Esophagus (tissue), 2 donors: Measurements from ENCODE around the gene AVL9. TPM values are rescaled to one million over a fixed set of nuclear protein-coding genes. Genes with fewer than 3 reads are reported as not detected.

Source experiments
- H3K27ac ChIP-seq, 2 donors: one replicate each; pipeline ENCODE4 v1.5.1; 2013; ENCODE audit warnings: low read depth in 2 of 2, mild to moderate bottlenecking in 2 of 2, inconsistent platforms in 1 of 2, low read length in 1 of 2, moderate library complexity in 1 of 2
- H3K27me3 ChIP-seq, 2 donors: one replicate each; pipeline ENCODE4 v1.6.1; 2013; ENCODE audit warnings: low read length in 2 of 2, control low read depth in 1 of 2, mild to moderate bottlenecking in 1 of 2; ENCODE audit not compliant: insufficient read depth in 2 of 2, control insufficient read depth in 1 of 2
- H3K36me3 ChIP-seq, 2 donors: one replicate each; pipeline ENCODE4 v1.6.1; 2013; ENCODE audit warnings: low read length in 1 of 2; ENCODE audit not compliant: control insufficient read depth in 2 of 2, insufficient read depth in 2 of 2
- H3K4me1 ChIP-seq, 2 donors: one replicate each; pipeline ENCODE4 v1.6.1; 2013; ENCODE audit warnings: low read length in 1 of 2; ENCODE audit not compliant: control insufficient read depth in 2 of 2, insufficient read depth in 2 of 2
- H3K4me3 ChIP-seq, 2 donors: one replicate each; pipeline ENCODE4 v1.5.1; 2013; ENCODE audit warnings: low read length in 2 of 2, mild to moderate bottlenecking in 2 of 2, low read depth in 1 of 2, moderate library complexity in 1 of 2
- H3K9me3 ChIP-seq, 2 donors: one replicate each; pipeline ENCODE4 v1.6.1; 2013; ENCODE audit warnings: mild to moderate bottlenecking in 2 of 2, low read depth in 1 of 2, low read length in 1 of 2, moderate library complexity in 1 of 2; ENCODE audit not compliant: control insufficient read depth in 2 of 2, insufficient read depth in 1 of 2
- WGBS, 2 donors: extraction: QIAGEN DNeasy Blood & Tissue Kit; methylation state at CpG; one replicate each; pipeline ENCODE4 v1.1.7; 2013; 5-methylcytosine and 5-hydroxymethylcytosine counted together
- polyA plus RNA-seq, 2 donors: library from polyadenylated mRNA; stranded (reverse); fragments of 200-250 nt; gene quantifications; one replicate each; pipeline ENCODE4 v1.2.3, GENCODE V29; 2013
- donor health status: healthy with polysubstance abuse.
- donor health status: Bipolar disorder and iron deficiency.

The AVL9 gene
- polyA plus RNA-seq, 2 donors = 8.8 to 9.2 TPM

GRCh38 chr7:32507414-32507813 is 12.1 kb downstream of the AVL9 start:
- Histone ChIP-seq H3K27me3 (no peaks in the 10 kb centered on the region), H3K4me1 (no peaks in the 10 kb centered on the region), H3K36me3 (no peaks in the 10 kb centered on the region), H3K27ac (no peak overlapping the region), H3K4me3 (no peak overlapping the region), H3K9me3 (no peaks in the 10 kb centered on the region)
- WGBS, 2 donors = 93% methylated on average over 6 of the region's 6 CpGs

- Histone ChIP-seq H3K36me3 (no peaks in the 10 kb centered on the region), H3K4me3 (no peak overlapping the region), H3K9me3 (no peaks in the 10 kb centered on the region), H3K27me3 (no peaks in the 10 kb centered on the region), H3K27ac (no peak overlapping the region), H3K4me1 (no peaks in the 10 kb centered on the region)
- 81 to 88% methylated on average over 4 of the region's 4 CpGs for WGBS, 2 donors
Observed at GRCh38 chr7:32511791-32512190, 16.5 kb downstream of the AVL9 start.

GRCh38 chr7:32513210-32513609 is 17.9 kb downstream of the AVL9 start:
- Histone ChIP-seq H3K9me3 (no peaks in the 10 kb centered on the region), H3K36me3 (no peaks in the 10 kb centered on the region), H3K4me3 (no peak overlapping the region), H3K4me1 (no peaks in the 10 kb centered on the region), H3K27ac (no peak overlapping the region), H3K27me3 (no peaks in the 10 kb centered on the region)
- 99 to 100% methylated on average over 1 of the region's 1 CpG for WGBS, 2 donors

DNA sequence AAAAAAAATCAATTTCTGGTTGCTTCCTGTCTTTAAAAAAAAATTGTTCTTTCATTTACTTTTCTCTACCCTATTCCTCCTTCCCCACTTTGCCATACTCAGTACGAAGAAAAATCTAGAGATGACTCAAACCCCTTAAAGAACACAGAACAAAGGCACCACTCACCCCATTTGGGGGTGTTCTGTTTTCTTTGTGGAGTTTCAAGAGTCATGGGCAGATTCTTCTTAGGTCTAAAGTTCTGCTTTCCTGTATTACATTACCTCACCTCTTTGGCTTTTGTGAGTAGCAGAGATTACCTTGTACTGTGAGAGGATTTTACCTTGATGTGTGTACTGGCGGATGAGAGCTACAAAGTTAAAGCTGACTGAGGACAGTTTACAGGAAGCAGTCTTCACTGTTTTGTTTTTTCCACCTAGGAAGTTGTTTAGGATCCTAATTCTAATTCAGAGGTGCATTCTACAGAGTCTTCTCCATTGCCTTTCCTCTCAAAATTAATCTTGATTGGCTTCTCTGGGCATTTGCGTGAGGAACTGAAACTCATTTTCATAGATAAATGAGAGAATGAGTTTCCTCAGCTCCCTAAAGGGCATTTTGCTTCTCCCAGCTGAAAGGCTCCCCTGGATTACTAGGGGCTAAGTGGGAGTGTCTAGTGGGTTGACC is 20.7 kb downstream of the AVL9 start:
- no peaks in the 10 kb centered on the region for H3K27me3 ChIP-seq
- peaks cover 0 to 2% of the 10 kb centered on the region in 2 donors for H3K9me3 ChIP-seq
- WGBS, 2 donors = 76 to 83% methylated on average over 3 of the region's 3 CpGs
- H3K27ac ChIP-seq = no peak overlapping the region
- H3K36me3 ChIP-seq = no peaks in the 10 kb centered on the region
- H3K4me1 ChIP-seq = no peaks in the 10 kb centered on the region
- H3K4me3 ChIP-seq = no peak overlapping the region

DNA sequence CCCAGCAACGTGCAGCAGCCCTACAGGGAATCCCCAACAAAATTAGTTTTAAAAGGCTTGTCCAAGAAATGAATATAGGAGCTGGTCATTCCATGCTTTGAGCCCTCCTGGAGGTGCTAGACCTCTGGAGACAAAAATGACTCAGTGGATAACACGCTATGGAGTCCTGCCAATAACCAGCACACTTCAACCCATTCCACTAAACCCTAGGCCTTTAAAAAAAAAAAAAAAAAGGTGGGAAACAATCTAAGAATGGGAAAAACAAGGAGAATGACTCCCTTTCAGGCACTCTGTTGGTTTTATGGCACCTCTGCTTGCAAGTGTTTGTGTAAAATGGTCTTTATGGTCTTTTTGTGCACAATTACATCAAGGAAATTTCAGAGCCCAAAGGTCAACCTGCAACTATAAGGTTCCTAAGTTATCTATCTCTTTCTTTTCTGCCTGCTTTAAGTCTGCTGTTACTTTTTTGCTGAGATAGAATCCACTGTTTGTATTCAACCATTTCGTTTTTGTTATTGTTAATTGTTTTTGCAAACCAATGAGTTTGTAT is 21.3 kb downstream of the AVL9 start:
- Histone ChIP-seq H3K4me1 (no peaks in the 10 kb centered on the region), H3K27me3 (no peaks in the 10 kb centered on the region), H3K4me3 (no peak overlapping the region), H3K9me3 (peaks cover 0 to 2% of the 10 kb centered on the region in 2 donors), H3K36me3 (no peaks in the 10 kb centered on the region), H3K27ac (no peak overlapping the region)
- 78 to 80% methylated on average over 3 of the region's 3 CpGs for WGBS, 2 donors

DNA sequence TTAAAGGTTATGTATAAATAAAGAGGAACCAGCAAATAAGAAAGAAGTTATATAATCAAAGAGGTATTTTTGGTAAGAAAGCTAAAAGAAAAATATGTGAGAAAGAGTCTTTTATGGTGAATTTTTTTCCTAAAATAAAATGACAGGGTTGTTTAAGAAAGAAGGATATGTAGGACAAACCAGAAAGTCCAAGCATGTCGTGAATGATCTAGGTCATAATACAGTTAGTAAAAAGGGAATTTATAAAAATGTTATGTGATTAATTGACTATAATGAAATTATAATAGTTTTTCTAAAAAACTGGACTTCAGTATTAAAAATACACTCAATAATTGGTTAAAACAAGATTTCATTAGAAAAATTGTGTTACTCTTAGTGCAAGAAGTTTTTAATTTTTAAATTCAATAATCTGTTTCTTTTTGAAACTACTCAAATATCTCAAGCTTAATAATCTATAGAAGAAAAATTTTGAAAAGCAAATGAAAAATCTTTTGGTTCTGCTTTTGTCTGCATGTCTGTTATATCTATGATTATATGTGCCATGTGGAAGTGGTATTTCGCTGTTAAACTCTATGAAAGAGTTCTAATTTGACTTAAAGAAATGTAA is 23.3 kb downstream of the AVL9 start:
- Histone ChIP-seq H3K27me3 (no peaks in the 10 kb centered on the region), H3K9me3 (peaks cover 0 to 2% of the 10 kb centered on the region in 2 donors), H3K4me1 (no peaks in the 10 kb centered on the region), H3K27ac (no peak overlapping the region), H3K36me3 (peaks cover 0 to 3% of the 10 kb centered on the region in 2 donors), H3K4me3 (no peak overlapping the region)
- WGBS, 2 donors = 89 to 90% methylated on average over 2 of the region's 2 CpGs

DNA sequence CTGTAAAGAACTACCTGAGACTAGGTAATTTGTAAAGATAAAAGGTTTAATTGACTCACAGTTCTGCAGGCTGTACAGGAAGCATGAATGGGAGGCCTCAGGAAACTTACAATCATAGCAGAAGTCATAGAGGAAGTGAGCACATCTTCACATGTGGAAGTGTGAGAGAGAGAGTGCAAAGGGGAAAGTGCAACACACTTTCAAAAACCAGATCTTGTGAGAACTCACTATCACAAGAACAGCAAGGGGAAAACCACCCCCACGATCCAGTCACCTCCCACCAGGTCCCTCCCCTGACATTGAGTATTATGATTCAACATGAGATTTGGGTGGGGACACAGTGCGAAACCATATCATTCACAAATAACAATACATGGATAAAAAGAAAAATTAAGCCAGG is 24.5 kb downstream of the AVL9 start:
- 74 to 93% methylated on average over 2 of the region's 2 CpGs for WGBS, 2 donors
- Histone ChIP-seq H3K9me3 (peaks cover 0 to 2% of the 10 kb centered on the region in 2 donors), H3K4me1 (no peaks in the 10 kb centered on the region), H3K4me3 (no peak overlapping the region), H3K36me3 (peaks cover 0 to 3% of the 10 kb centered on the region in 2 donors), H3K27ac (no peak overlapping the region), H3K27me3 (no peaks in the 10 kb centered on the region)

- Histone ChIP-seq H3K4me1 (no peaks in the 10 kb centered on the region), H3K36me3 (peaks cover 0 to 5% of the 10 kb centered on the region in 2 donors), H3K4me3 (no peak overlapping the region), H3K27ac (no peak overlapping the region), H3K27me3 (no peaks in the 10 kb centered on the region), H3K9me3 (peaks cover 0 to 2% of the 10 kb centered on the region in 2 donors)
- WGBS, 2 donors = 98% methylated on average over 6 of the region's 6 CpGs
Observed at GRCh38 chr7:32522746-32523530, 27.6 kb downstream of the AVL9 start.

GRCh38 chr7:32524631-32525030 is 29.3 kb downstream of the AVL9 start:
- Histone ChIP-seq H3K27ac (no peak overlapping the region), H3K27me3 (no peaks in the 10 kb centered on the region), H3K4me1 (no peaks in the 10 kb centered on the region), H3K4me3 (no peak overlapping the region), H3K36me3 (peaks cover 0 to 5% of the 10 kb centered on the region in 2 donors), H3K9me3 (peaks cover 0 to 2% of the 10 kb centered on the region in 2 donors)
